Loucy (cell line): ENCODE results near the gene NXF2.

ENCODE experiments used
- H2AFZ ChIP-seq: fragments of 200-600 bp; sonication (generic); 2 replicates; pipeline ENCODE4 v1.6.0; 2016; ENCODE audit warnings: antibody characterized with exemption, mild to moderate bottlenecking, low read length, moderate library complexity
- H3F3A ChIP-seq: fragments of 200-600 bp; 2 replicates; pipeline ENCODE4 v1.6.0; 2016; ENCODE audit warnings: antibody characterized with exemption, low read depth, mild to moderate bottlenecking
- H3K27me3 ChIP-seq: fragments of 200-600 bp; sonication (generic); 2 replicates; pipeline ENCODE4 v1.6.1; 2014; ENCODE audit warnings: low read length, mild to moderate bottlenecking; ENCODE audit not compliant: insufficient read depth, poor library complexity, severe bottlenecking
- H3K36me3 ChIP-seq: fragments of 200-600 bp; sonication (generic); 2 replicates; pipeline ENCODE4 v1.6.1; 2016; ENCODE audit warnings: low read length; ENCODE audit not compliant: insufficient read depth
- H3K4me1 ChIP-seq: fragments of 200-600 bp; sonication (generic); 2 replicates; pipeline ENCODE4 v1.5.1; 2014; ENCODE audit warnings: low read length, mild to moderate bottlenecking; ENCODE audit not compliant: insufficient read depth, poor library complexity, severe bottlenecking
- H3K4me2 ChIP-seq: fragments of 200-600 bp; sonication (generic); 2 replicates; pipeline ENCODE4 v1.6.0; 2014; ENCODE audit warnings: antibody characterized with exemption, low read length, low read depth, mild to moderate bottlenecking; ENCODE audit not compliant: poor library complexity, severe bottlenecking
- H3K4me3 ChIP-seq: fragments of 200-600 bp; sonication (generic); 2 replicates; pipeline ENCODE4 v1.5.1; 2014; ENCODE audit warnings: low read length, mild to moderate bottlenecking, mixed read lengths; ENCODE audit not compliant: poor library complexity, severe bottlenecking
- H3K79me2 ChIP-seq: fragments of 200-600 bp; sonication (generic); 2 replicates; pipeline ENCODE4 v1.6.1; 2014; ENCODE audit warnings: low read length; ENCODE audit not compliant: insufficient read depth
- H3K9ac ChIP-seq: fragments of 200-600 bp; sonication (generic); 2 replicates; pipeline ENCODE4 v1.6.0; 2014; ENCODE audit warnings: mild to moderate bottlenecking, low read depth, low read length, moderate library complexity; ENCODE audit not compliant: poor library complexity, severe bottlenecking
- H3K9me2 ChIP-seq: fragments of 200-600 bp; sonication (generic); replicated peaks from 2 replicates; pipeline ENCODE4 v1.6.1; 2016; ENCODE audit warnings: low read depth, low read length, mixed read lengths
- H3K9me3 ChIP-seq: fragments of 200-600 bp; sonication (generic); 2 replicates; pipeline ENCODE4 v1.6.1; 2014; ENCODE audit warnings: mild to moderate bottlenecking, antibody characterized with exemption, low read length, low read depth; ENCODE audit not compliant: insufficient read depth
- H4K20me1 ChIP-seq: fragments of 200-600 bp; sonication (generic); 2 replicates; pipeline ENCODE4 v1.6.0; 2014; ENCODE audit warnings: antibody characterized with exemption, low read length, mild to moderate bottlenecking; ENCODE audit not compliant: insufficient read depth, poor library complexity, severe bottlenecking
- CTCF ChIP-seq: fragments of 200-600 bp; sonication (generic); conservative IDR thresholded peaks from 2 replicates; pipeline ENCODE4 v1.5.1; 2014; ENCODE audit warnings: mild to moderate bottlenecking, antibody characterized with exemption, low read length
- EZH2phosphoT487 ChIP-seq: fragments of 200-600 bp; IDR thresholded peaks from 2 replicates; pipeline ENCODE4 v1.6.1; 2018; ENCODE audit warnings: antibody characterized with exemption, mild to moderate bottlenecking, moderate library complexity, borderline replicate concordance

NXF2 gene

DNA sequence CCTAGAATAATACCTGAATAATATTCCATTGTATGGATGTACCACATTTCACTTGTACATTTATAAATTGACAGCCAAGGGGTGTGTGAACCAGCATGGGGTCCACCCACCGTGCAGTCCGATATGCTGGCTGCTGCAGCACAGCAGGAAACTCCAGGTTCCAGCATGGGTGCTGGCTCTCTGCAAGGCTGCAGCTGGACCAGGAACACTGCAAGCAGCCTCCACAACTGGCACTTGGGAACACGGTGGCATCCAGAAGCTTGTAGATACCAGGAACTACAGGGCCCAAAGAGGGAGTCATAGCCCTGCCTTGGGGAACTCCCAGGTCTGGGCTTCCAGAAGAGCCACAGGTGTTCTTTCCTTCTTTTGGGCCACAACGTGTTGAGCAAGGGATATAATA is 91.2 kb downstream of the NXF2 start:
- H3K4me2 ChIP-seq, result no peak overlapping the region
- no peaks in the 10 kb centered on the region for H3K36me3 ChIP-seq
- TF ChIP-seq EZH2phosphoT487 (no peak), CTCF (no peak)
- H3K9ac ChIP-seq, result no peak overlapping the region
- H3K27me3 ChIP-seq, result no peaks in the 10 kb centered on the region
- no peaks in the 10 kb centered on the region for H3K9me2 ChIP-seq
- no peak overlapping the region for H2AFZ ChIP-seq
- no peaks in the 10 kb centered on the region for H3K79me2 ChIP-seq
- H3F3A ChIP-seq, result no peaks in the 10 kb centered on the region
- no peaks in the 10 kb centered on the region for H3K4me1 ChIP-seq
- no peaks in the 10 kb centered on the region for H4K20me1 ChIP-seq
- H3K9me3 ChIP-seq, result no peaks in the 10 kb centered on the region
- no peak overlapping the region for H3K4me3 ChIP-seq

DNA sequence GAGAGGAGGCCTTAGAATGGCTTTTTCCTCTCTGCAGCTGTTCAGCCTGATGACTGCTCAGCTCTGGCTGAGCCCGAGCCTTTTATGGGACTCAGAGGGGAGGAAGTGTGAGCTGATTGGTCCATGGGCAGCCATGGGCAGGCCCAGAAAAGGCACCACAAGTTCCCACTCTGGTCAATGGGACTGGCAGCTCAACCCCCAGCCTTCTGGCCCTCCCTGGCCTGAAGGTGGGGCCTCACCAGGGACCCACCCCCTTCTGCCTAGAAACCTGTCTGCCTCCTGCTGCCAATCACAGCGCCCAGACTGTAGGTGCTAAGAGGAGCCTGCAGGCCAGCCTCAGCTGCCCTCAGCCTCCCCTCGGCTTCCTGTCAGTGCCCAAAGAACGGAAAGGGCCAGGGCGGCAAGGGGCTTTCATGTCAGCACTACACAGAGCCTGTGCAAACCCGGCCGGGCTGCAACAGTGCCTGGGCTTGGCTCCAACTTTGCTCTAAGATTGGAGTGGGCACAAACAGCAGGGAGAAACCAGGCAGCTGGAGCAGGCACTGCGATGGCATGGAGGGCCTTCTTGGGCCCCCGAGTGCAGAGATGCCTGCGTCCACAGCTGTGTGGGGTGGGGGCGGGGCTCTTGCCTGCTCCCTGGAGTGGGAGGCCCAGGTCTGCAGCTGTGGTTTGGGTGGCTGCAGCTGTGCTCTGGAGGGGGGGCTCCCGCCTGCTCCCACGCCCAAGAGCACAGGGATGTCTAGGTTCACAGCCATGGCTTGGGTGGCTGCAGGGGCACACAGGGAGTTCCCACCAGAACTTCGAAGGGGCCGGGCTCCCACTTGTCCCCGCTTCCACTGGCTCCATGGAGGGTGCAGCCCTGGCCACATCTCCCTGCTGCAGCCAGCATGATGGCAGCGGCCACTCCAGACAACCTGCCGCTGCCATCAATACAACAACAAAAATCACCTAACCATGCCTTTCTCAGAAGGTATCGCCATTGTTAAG is 92.6 kb downstream of the NXF2 start:
- H3K9me2 ChIP-seq, result no peaks in the 10 kb centered on the region
- H4K20me1 ChIP-seq, result no peaks in the 10 kb centered on the region
- no peaks in the 10 kb centered on the region for H3K36me3 ChIP-seq
- peak overlapping the region; percentile 77; the same call in 1 of the 2 replicates for H2AFZ ChIP-seq
- no peak for TF ChIP-seq EZH2phosphoT487
- no peak for TF ChIP-seq CTCF
- H3F3A ChIP-seq, result no peaks in the 10 kb centered on the region
- H3K4me3 ChIP-seq, result peak overlapping the region; percentile 48
- H3K9ac ChIP-seq, result no peak overlapping the region
- no peaks in the 10 kb centered on the region for H3K27me3 ChIP-seq
- peak overlapping the region; percentile 50 for H3K4me2 ChIP-seq
- H3K79me2 ChIP-seq, result no peaks in the 10 kb centered on the region
- no peaks in the 10 kb centered on the region for H3K4me1 ChIP-seq
- H3K9me3 ChIP-seq, result no peaks in the 10 kb centered on the region

DNA sequence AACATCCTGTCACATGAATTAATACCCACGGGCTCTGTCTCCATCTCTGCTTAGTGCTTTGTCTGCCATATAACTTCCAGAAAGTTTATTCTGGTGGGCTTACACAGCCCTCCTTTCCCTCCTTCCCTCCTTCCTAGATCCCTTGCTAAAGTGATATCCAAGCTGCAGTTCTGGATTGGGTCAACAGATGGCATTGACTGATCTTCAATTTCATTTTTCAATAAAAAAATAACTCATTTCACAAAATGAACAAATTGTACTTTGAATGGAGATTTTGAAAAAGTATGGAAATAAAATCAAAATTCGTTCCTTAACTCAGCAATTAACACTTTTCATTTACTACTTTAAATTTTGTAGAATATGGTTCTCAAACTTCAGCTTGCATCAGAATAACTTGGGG is 94.9 kb downstream of the NXF2 start:
- no peaks in the 10 kb centered on the region for H3K27me3 ChIP-seq
- no peaks in the 10 kb centered on the region for H3K9me2 ChIP-seq
- TF ChIP-seq EZH2phosphoT487 (no peak), CTCF (0 out of 2 replicates have a peak, but pooled peaks have one; percentile 31)
- H3K9ac ChIP-seq, result no peak overlapping the region
- H3F3A ChIP-seq, result no peaks in the 10 kb centered on the region
- H3K4me3 ChIP-seq, result no peak overlapping the region
- no peaks in the 10 kb centered on the region for H4K20me1 ChIP-seq
- H2AFZ ChIP-seq, result no peak overlapping the region
- no peaks in the 10 kb centered on the region for H3K4me1 ChIP-seq
- H3K9me3 ChIP-seq, result no peaks in the 10 kb centered on the region
- no peaks in the 10 kb centered on the region for H3K79me2 ChIP-seq
- H3K4me2 ChIP-seq, result no peak overlapping the region
- H3K36me3 ChIP-seq, result no peaks in the 10 kb centered on the region
